Measurements from ENCODE around the gene SAMD4A.

Gene SAMD4A

DNA sequence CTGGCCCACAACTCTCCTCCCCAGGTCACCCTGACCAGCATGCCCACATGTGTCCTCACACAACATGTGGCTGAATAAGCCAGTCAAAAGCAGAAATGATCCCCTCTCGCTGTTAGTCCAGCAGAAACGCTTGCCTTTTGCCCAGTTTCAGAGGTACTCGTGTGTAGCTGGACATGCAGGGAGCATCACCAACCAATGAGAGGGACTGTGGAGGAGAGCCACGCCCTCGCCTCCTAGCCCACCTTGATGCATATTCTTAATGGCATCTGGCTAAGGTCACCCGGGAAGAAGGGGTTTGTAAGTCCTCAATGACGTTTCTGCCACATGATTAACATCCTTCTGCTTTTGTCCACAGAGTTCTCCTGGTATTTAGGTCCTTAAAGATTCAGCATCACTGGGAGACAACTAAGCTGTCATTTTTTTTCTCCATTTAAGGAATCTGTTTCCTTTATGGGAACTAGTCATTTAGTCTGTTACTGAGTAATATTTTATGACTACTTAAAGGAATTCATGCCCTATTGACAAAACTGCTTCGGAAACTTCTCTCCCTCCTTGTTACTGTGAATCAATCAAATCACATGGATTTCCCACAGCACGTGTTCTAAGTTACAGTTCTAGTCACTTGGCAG lies 201.7 kb downstream of the SAMD4A start:
- DNase-seq, result no peak

GRCh38 chr14:54769951-54770863 lies 203.3 kb downstream of the SAMD4A start:
- no peak for DNase-seq

DNA sequence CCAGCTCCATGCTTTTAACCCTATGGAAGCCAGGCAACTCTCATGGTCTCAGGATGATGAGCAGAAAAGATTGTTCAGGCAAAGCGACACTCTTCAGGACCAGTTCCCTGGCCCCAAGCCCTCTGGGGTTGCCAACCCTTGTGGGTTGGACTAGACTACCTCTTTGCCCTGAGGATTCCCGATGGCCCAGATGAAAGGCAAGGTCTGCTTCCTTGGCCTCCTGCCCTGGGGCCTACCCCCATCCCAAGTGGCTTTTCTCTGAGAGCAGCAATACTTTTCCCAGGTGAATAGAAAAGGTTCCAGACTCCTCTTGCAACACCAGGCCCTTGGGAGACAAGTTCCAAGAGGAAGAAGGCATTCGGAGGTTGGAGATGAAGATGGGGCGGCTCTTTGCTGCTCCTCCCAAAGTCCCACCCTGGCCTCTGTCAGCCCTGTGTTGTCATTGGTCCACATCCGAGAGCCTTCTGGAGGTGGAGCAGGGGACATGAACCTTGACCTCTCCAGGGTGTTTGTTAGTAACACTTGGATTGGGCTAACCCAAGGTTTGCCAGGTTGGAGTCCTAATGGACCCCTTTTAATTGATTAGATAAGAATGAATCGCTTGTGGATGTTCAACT lies 204.6 kb downstream of the SAMD4A start:
- DNase-seq, result no peak

- DNase-seq, result no peak
Measured at GRCh38 chr14:54772451-54772881, 205.5 kb downstream of the SAMD4A start.

- DNase-seq, result peak; percentile 88
Measured at GRCh38 chr14:54773171-54774006, 206.5 kb downstream of the SAMD4A start.

DNA sequence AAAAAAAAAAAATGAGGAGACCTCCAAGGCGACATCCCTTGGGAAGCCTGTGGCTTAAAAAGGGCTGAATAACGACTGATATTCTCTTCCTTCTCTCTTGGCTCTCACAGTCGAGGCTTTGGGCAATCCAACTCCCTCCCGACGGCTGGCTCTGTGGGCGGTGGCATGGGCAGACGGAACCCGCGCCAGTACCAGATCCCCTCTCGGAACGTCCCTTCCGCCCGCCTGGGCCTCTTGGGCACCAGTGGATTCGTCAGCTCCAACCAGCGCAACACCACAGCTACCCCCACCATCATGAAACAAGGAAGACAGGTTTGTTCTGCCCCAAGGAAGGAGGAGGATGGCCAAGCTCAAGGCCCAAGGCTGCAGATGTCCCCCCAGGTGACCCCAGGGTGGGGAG lies 207.9 kb downstream of the SAMD4A start:
- no peak for DNase-seq

GRCh38 chr14:54775486-54776140 lies 208.7 kb downstream of the SAMD4A start:
- no peak for DNase-seq

DNA sequence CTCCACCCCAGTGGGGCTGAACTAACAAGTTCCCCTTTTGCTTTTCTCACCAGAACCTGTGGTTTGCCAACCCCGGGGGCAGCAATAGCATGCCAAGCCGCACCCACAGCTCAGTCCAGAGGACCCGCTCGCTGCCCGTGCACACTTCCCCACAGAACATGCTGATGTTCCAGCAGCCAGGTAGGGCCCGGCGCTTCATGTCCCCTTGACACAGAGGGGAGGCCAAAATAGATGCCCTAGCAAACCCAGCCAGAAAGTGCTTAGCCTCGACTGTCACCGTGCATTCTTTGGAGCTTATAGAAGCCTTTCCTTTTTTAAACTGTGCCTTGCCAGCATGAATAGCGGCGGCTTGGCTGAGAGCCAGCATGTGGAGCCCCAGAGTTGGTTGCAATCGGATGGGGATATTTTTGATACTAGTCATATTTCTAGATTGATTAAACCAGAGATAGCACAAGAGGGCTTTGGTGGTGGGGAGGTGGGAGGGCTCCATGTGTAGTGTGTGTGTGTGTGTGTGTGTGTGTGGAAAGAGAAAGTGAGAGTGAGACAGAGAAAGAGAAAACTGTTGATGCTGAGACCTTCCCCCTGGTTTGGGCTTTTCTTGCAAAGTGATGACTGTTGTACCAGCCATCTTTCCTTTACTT lies 209.6 kb downstream of the SAMD4A start:
- peak; percentile 79 for DNase-seq

GRCh38 chr14:54777395-54777794 lies 210.5 kb downstream of the SAMD4A start:
- DNase-seq, result no peak

GRCh38 chr14:54778618-54779345 lies 211.9 kb downstream of the SAMD4A start:
- DNase-seq, result peak; percentile 21

- no peak for DNase-seq
Measured at GRCh38 chr14:54781080-54781479, 214.2 kb downstream of the SAMD4A start.

DNA sequence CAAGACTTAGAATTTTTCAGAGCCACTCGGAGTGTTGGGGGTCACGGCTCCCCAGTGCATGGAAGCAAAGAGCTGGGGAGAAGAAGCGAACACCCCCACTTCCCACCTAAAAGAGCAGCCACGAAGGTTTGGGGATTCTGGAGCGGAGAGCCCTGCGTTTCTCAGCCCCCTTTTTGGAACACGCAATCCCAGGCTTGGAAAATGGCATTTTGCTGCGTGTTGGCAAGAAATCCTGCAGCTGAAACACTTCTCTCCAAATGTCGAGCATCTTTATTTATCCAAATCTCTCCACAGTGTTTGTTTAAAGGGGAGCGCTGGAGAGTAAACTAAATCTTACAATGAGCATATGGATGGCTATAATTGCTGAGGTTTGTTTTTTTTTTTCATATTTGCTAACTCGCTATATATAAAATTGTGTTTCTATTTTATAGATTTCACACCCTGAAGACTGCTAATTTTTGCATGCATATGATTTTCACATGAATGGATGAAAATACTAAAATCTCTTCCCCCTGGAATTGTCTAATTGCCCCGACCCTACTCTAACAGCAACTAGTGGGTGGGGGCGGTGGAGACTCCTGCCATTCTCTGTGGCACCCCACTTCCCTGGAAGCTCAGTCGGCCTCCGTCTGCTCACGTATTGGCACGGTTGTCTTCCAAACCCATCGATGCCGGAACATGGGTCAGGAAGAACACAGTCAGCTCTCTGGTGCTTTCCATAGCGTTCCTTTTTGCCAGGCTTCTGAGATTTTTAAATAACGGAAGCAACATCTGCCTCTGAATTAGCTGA lies 215.2 kb downstream of the SAMD4A start:
- DNase-seq, result no peak

DNA sequence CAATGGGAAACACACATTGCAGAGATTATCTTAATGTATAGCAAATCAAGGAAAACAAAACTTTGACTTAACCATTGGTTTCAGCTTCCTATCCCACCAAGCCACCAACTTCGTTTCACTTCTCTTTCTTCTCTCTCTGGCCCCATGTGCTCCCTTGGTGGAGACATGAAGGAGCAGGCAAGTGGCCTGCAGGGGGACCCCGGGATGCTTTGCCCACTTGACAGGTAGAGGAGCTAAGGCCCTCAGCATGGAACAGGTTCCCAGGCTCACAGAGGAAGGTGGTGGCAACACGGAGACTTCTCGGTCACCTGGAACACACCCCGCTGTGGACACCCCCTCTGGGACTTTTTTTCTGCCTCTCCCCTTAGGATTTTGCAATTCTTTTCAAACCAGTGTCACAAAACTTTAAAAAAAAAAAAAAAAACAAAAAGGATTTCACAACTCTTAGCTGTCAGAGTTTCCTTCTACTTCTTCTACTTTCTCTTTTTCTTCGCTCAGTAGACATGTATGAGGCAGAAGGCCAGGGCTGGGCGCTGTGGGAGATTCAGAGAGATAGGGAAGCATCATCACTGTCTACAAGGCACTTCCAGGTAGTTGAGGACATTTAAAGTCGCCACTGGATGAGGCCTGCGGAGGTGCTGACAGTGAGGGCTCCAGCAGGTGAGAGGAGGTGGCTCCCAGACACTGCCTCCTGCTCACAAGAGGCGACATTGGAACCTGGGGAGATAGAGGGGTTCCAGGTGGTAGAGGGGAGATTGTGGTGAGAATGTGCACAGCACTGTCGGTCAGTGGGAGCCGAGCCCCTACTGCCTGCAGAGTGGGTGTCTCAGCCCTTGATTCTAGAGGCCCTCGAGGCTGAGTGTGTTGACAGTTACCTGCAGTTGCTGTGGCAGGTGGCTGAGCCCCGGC lies 216.1 kb downstream of the SAMD4A start:
- DNase-seq, result peak; percentile 98

- DNase-seq, result no peak
Measured at GRCh38 chr14:54783660-54784015, 216.7 kb downstream of the SAMD4A start.

- DNase-seq, result no peak
Measured at GRCh38 chr14:54784060-54784459, 217.1 kb downstream of the SAMD4A start.

- DNase-seq, result no peak
Measured at GRCh38 chr14:54784657-54785056, 217.7 kb downstream of the SAMD4A start.

DNA sequence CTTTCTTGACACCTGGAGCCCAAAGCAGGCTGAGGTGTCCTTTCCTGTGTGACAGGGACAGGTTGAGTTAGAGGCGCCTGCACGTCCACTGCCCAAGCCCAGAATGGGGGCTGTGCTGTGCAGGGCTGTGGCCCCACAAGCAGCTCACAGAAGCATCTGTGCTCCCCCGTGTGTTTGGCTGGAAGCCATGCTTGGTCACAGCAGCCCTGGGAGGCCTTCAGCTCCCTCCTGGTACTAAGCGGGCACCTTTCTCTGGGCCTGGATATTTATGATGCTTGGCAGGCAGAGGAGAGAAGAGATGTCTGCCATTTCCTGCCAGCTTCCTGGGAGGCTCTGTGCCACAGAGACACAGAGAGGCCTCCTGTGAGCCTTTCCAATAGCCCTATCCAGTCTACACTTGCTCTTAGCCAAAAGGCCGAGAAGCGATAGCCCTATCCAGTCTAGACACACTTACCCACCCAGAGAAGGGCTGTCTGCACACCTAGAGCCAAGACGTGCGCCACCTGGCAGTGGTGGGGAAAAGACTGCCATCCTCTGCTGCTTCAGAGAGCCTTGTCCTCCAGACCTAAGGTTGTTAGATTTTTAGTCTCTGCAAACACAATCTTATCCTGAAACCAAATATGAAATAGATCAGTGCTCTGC lies 218.3 kb downstream of the SAMD4A start:
- DNase-seq, result no peak
